ENCODE measurements around the gene CDK19.

Gene CDK19

GRCh38 chr6:110703906-110704594 lies 111.2 kb downstream of the CDK19 start:
- Histone ChIP-seq H3K9me3 (ENCODE audit: severe bottlenecking) (no peaks in the 10 kb centered on the region), H3K36me3 (ENCODE audit: low read depth) (no peaks in the 10 kb centered on the region), H3K4me1 (ENCODE audit: insufficient read depth, poor library complexity, severe bottlenecking) (peaks cover 14% of the 10 kb centered on the region), H3K27me3 (ENCODE audit: insufficient read depth, poor library complexity, severe bottlenecking) (no peaks in the 10 kb centered on the region), H3K4me3 (ENCODE audit: severe bottlenecking) (no peak overlapping the region), H3K27ac (ENCODE audit: poor library complexity, severe bottlenecking) (no peak overlapping the region)
- no peak for TF ChIP-seq CTCF (IDR thresholded peaks at IDR 0.05; ENCODE audit: poor library complexity, severe bottlenecking)
- DNase-seq (ENCODE audit: low spot score) (no peak), ATAC-seq (ENCODE audit: low read depth) (no peak)

GRCh38 chr6:110703010-110703905 lies 112.0 kb downstream of the CDK19 start:
- no peak for TF ChIP-seq CTCF (IDR thresholded peaks at IDR 0.05; ENCODE audit: poor library complexity, severe bottlenecking)
- H3K27me3 ChIP-seq (ENCODE audit: insufficient read depth, poor library complexity, severe bottlenecking): no peaks in the 10 kb centered on the region
- H3K4me1 ChIP-seq (ENCODE audit: insufficient read depth, poor library complexity, severe bottlenecking): peaks cover 14% of the 10 kb centered on the region
- no peaks in the 10 kb centered on the region for H3K9me3 ChIP-seq (ENCODE audit: severe bottlenecking)
- DNase-seq (ENCODE audit: low spot score): no peak
- H3K4me3 ChIP-seq (ENCODE audit: severe bottlenecking): no peak overlapping the region
- no peak overlapping the region for H3K27ac ChIP-seq (ENCODE audit: poor library complexity, severe bottlenecking)
- no peaks in the 10 kb centered on the region for H3K36me3 ChIP-seq (ENCODE audit: low read depth)
- ATAC-seq (ENCODE audit: low read depth): no peak

DNA sequence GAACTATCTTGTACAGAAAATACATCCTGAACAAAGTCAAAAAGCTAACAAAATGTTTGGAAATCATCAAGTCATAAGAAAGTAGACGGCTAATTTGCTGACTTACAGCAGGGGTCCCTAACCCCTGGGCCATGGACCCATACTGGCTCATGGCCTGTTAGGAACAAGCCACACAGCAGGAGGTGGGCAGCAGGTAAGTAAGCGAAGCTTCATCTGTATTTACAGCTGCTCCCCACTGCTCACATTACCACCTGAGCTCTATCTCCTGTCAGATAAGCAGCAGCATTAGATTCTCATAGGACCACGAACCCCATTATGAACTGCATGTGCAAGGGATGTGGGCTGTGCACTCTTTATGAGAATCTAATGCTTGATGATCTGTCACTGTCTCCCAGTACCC lies 115.5 kb downstream of the CDK19 start:
- no peaks in the 10 kb centered on the region for H3K36me3 ChIP-seq (ENCODE audit: low read depth)
- peak overlapping the region; percentile 51 for H3K27ac ChIP-seq (ENCODE audit: poor library complexity, severe bottlenecking)
- no peaks in the 10 kb centered on the region for H3K9me3 ChIP-seq (ENCODE audit: severe bottlenecking)
- TF ChIP-seq CTCF (IDR thresholded peaks at IDR 0.05; ENCODE audit: poor library complexity, severe bottlenecking): no peak
- H3K4me3 ChIP-seq (ENCODE audit: severe bottlenecking): no peak overlapping the region
- H3K4me1 ChIP-seq (ENCODE audit: insufficient read depth, poor library complexity, severe bottlenecking): peaks cover 14% of the 10 kb centered on the region
- H3K27me3 ChIP-seq (ENCODE audit: insufficient read depth, poor library complexity, severe bottlenecking): no peaks in the 10 kb centered on the region
- DNase-seq (ENCODE audit: low spot score): no peak
- no peak for ATAC-seq (ENCODE audit: low read depth)

DNA sequence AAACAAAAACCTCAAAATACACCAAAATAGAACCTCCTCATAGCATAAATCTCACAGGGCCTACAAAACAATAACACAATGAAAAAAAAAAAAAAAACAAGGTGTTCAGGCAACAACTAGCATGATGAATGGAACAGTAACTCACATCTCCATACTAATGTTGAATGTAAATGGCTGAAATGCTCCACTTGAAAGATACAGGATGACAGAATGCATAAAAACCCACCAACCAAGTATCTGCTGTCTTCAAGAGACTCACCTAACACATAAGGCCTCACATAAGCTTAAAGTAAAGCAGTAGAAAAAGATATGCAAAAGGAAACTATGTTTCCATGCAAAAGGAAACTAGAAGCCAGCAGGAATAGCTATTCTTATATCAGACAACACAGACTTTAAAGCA lies 121.3 kb downstream of the CDK19 start:
- no peak for DNase-seq (ENCODE audit: low spot score)
- H3K4me1 ChIP-seq (ENCODE audit: insufficient read depth, poor library complexity, severe bottlenecking): peaks cover 4% of the 10 kb centered on the region
- H3K9me3 ChIP-seq (ENCODE audit: severe bottlenecking): no peaks in the 10 kb centered on the region
- no peaks in the 10 kb centered on the region for H3K27me3 ChIP-seq (ENCODE audit: insufficient read depth, poor library complexity, severe bottlenecking)
- no peaks in the 10 kb centered on the region for H3K36me3 ChIP-seq (ENCODE audit: low read depth)
- H3K27ac ChIP-seq (ENCODE audit: poor library complexity, severe bottlenecking): no peak overlapping the region
- no peak overlapping the region for H3K4me3 ChIP-seq (ENCODE audit: severe bottlenecking)
- no peak for ATAC-seq (ENCODE audit: low read depth)
- no peak for TF ChIP-seq CTCF (IDR thresholded peaks at IDR 0.05; ENCODE audit: poor library complexity, severe bottlenecking)
